ENCODE data around the gene GNB3.

The GNB3 gene

DNA sequence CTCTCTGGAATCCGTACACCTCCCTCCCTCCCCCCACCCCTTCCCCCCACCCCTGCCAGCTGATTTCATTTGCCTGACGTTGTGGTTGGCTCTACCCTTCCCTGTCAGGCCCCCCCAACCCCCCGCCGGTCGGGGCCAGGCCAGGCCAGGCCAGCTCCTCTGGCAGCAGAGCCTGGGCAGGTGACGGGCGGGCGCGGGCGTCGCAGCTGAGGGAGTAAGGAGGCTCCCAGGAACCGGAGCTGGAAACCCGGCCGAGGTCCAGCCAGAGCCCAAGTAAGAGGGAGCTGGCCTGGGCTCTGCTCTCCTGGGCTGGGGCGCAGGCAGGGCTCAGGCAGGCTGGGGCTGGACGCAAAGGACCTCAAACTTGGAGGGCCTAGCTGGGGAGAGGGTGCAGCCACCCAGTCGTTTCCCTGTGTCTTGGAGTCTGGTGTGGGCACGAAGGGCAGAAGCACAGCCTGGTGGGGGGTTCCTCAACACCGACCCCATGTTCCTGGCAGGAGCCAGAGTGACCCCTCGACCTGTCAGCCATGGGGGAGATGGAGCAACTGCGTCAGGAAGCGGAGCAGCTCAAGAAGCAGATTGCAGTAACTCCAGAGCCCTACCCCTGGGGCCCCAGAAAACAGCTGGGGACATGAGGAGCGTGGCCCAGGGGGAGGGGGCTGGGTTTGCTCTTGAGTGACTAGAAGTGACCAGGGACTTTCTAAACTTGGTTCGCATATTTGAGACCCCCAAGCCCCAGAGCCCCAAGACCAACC is at the start of gene GNB3:
Gene GNB3, plus strand, starts transcription at position 165 of the 755 bp plus-strand sequence. Its CDS starts 363 bp downstream, at position 528.
- DNase-seq (ENCODE audit: low read depth): no peak

- DNase-seq (ENCODE audit: low read depth): no peak
Observed at GRCh38 chr12:6791931-6792520, 48.7 kb upstream of the GNB3 start.

DNA sequence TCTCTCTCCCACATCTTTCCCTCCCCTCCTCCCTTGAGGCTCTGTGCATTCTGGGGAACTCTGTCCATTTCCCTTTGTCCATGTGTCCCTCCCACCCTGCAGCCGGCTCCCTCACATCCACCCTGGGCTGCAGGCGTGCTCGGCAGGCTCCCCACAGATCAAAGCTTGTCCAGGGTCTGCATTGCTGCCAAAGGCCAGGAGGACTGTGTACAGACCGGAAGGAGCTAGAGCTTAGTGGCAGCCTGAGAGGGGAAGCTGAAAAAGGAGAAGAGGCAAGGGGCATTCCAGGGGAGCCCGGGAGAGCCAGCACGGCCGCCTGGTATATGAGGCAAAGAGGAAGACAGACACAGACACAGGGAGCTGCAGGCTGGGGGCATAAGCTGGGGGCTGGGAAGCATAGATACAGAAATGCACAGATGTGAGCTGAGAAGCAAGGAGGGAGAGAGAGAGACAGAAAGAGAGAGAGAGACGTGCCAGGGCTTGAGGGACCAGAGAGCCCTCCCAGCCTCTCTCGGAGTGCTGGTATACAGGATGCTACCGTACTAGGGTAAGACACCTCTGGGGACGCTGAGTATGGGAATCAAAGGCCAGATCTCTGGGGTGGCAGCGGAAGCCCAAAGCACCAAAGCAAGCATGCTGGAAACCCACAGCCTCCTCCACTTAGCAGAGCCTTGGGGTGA is 48.1 kb upstream of the GNB3 start:
- DNase-seq (ENCODE audit: low read depth): peak; percentile 36

DNA sequence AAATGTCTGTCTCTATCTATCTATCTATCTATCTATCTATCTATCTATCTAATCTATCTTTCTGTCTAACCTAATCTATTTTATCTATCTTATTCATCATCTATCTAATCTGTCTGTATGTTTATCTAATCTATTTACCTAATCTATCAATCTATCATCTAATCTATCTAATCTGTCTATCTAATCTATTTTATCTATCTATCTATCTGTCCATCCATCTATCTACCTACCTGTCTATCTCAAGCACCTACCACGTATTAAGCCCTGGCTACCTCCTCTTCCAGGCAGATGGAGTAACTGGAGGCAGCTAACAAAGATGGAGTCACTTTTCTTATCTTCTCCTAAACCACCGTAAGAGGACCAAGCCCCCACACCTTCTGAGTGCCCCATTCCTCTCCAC is 45.6 kb upstream of the GNB3 start:
- no peak for DNase-seq (ENCODE audit: low read depth)

- DNase-seq (ENCODE audit: low read depth): no peak
Observed at GRCh38 chr12:6796576-6796975, 44.1 kb upstream of the GNB3 start.

DNA sequence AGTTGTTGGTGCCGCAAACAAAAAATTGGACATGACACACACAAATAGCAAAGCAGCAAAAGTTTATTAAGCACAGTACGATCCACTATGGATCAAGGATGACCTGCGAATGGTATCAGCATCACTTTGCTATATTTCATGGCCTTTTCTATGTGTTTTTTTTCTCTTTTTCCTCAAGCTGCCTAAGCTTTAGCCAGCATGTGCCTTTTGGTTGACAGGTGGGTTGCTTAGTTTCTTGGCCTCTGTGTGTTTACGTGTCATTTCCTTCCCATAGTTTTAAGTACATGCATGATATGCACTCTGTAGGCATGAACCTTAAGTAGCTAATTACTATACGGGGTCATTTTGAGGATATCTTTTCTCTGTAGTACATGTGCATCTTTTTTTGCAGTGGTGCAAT is 41.6 kb upstream of the GNB3 start:
- DNase-seq (ENCODE audit: low read depth): no peak

- no peak for DNase-seq (ENCODE audit: low read depth)
Observed at GRCh38 chr12:6807170-6807569, 33.6 kb upstream of the GNB3 start.

- no peak for DNase-seq (ENCODE audit: low read depth)
Observed at GRCh38 chr12:6809056-6809455, 31.7 kb upstream of the GNB3 start.

GRCh38 chr12:6810758-6811157 is 30.0 kb upstream of the GNB3 start:
- DNase-seq (ENCODE audit: low read depth): no peak

DNA sequence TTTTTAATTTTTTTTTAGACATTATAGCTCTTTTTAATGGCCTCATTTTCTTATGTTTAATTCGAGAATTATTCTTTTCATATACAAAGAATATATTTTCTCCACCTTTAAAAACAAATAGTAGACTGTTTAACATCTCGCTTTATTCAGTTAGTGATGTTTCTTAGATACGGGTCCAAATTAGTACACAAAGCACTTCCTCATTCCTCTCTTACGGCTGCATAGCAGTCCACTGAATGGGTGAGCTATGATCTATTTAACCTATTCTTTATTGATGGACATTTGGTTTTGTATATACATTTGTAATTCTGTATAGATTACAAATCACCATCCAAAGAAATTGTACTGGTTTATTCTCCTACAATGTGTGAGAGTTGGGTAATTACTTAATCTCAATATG is 27.4 kb upstream of the GNB3 start:
- DNase-seq (ENCODE audit: low read depth): no peak

DNA sequence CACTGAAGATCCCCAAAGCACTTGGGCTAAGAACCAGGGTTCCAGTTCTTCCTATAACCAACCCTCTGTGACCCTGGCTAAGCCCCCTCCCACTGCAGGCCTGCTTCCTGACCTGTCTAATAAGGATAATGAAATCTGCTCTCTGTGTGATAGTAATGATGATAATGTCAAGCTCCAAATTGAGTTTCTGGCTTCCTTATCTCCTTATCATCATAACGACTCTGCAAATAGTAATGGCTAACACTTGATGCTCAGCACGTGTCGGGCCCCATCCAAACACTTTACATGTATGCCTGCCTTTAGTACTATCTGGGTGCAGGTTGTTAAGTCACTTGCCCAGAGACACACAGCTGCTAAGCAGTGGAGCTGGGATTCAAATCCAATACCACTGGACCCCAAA is 24.1 kb upstream of the GNB3 start:
- DNase-seq (ENCODE audit: low read depth): no peak

- DNase-seq (ENCODE audit: low read depth): no peak
Observed at GRCh38 chr12:6817098-6817497, 23.6 kb upstream of the GNB3 start.

DNA sequence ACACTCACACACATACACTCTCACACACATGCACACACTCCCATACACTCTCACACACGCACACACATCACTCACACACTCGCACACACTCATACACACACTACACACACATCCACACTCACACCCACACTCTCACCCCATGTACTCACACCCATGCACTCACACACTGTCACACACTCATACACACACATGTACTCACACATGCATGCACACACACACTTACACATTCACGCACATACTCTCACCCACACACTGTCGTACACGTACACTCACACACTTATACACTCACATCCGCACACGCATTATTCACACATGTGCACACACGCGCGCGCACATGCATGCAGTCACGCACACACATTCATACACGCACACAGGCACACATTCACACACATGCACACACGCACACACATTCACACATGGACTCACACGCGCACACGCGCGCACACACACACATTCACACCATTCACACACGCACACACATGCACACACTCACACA is 23.0 kb upstream of the GNB3 start:
- DNase-seq (ENCODE audit: low read depth): no peak

DNA sequence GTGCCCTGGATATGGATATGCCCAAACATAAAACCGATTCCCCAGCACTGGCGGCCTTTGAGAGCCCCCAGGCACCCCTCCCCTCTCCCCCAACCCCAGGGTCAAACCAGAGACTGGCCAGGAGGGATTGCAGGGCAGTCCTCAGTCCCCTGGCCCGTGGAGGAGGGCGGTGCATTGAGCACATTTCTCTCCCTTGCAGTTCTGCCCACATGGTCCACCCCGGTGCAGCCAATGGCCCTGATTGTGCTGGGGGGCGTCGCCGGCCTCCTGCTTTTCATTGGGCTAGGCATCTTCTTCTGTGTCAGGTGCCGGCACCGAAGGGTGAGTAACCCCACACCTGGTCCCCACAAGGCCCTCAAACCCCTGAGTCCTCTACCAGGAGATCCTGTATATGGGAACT is 22.5 kb upstream of the GNB3 start:
- no peak for DNase-seq (ENCODE audit: low read depth)

- DNase-seq (ENCODE audit: low read depth): no peak
Observed at GRCh38 chr12:6818645-6819044, 22.1 kb upstream of the GNB3 start.

DNA sequence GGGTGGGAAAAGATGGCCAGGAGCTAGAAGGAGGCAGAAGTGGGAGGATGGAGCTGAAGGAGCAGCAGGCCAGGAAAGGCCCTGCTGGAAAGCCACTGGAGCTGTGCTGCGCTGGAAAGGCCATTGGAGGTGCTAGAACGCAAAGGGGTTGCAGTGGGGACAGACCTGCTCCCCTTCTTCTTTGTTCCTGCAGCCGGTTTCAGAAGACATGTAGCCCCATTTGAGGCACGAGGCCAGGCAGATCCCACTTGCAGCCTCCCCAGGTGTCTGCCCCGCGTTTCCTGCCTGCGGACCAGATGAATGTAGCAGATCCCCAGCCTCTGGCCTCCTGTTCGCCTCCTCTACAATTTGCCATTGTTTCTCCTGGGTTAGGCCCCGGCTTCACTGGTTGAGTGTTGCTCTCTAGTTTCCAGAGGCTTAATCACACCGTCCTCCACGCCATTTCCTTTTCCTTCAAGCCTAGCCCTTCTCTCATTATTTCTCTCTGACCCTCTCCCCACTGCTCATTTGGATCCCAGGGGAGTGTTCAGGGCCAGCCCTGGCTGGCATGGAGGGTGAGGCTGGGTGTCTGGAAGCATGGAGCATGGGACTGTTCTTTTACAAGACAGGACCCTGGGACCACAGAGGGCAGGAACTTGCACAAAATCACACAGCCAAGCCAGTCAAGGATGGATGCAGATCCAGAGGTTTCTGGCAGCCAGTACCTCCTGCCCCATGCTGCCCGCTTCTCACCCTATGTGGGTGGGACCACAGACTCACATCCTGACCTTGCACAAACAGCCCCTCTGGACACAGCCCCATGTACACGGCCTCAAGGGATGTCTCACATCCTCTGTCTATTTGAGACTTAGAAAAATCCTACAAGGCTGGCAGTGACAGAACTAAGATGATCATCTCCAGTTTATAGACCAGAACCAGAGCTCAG is 21.4 kb upstream of the GNB3 start:
- DNase-seq (ENCODE audit: low read depth): no peak

DNA sequence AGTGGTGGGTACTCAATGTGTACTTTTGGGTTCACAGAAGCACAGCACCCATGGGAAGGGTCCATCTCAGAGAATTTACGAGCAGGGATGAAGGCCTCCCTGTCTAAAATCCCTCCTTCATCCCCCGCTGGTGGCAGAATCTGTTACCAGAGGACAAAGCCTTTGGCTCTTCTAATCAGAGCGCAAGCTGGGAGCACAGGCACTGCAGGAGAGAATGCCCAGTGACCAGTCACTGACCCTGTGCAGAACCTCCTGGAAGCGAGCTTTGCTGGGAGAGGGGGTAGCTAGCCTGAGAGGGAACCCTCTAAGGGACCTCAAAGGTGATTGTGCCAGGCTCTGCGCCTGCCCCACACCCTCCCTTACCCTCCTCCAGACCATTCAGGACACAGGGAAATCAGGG is 20.6 kb upstream of the GNB3 start:
- DNase-seq (ENCODE audit: low read depth): no peak

- DNase-seq (ENCODE audit: low read depth): peak; percentile 72
Observed at GRCh38 chr12:6821591-6822425, 18.9 kb upstream of the GNB3 start, which contains the start of gene GPR162. Gene GPR162, plus strand, starts transcription at chr12:6821821. Its CDS starts 2,078 bp downstream, at chr12:6823899.

DNA sequence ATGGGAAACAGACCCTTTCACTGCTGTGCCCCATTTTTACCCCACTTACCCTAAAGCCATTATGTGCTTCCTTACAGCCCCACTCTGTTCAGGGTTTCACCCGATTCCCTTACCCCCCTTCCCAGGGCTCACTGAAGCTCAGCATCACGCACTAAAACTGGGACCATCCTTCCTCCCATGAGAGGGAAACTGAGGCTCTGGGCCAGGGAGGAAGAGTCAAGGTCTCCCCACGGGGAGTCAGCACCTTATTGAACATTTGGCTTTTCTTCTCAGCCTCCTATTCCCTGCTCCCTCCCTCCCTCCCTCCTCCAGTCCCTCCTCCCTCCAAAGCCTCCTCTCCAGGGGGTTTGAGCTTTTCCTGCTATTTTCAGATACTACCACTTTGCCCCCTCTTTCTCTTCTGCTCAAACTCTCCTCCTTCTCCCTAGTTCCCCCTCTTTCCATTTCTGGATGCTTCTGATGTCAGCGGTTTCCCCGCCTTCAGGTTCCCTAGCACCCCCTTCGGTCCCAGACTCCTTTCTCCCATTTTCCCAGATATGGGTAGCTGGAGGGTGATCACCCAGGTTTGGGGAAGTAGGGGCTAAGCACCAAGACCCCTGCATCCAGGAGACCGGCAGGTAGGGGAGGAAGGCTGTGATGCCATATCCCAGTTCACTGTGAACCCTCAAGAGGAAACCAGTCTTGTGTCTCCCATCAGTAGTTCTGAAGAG is 18.1 kb upstream of the GNB3 start:
- DNase-seq (ENCODE audit: low read depth): no peak

Data from EH (cell line).